Heart left ventricle (tissue), 16 donors: ENCODE results near the gene EGLN2. TPM values are rescaled to one million over a fixed set of nuclear protein-coding genes. Genes with fewer than 3 reads are reported as not detected.
A peak's percentile ranks its signal among the peaks of the same experiment; 100 is the strongest.
"Not testable (repeated sequence)": the region's sequence is repeated elsewhere in the genome, so short reads cannot be mapped to it uniquely, and the experiment has no call there.

ENCODE experiments used
- ATAC-seq, 4 donors: fragments of 200-7000 bp; cut with Tn5 transposase; one replicate each; pipeline ENCODE4 v1.9.1; 2020 to 2022; ENCODE audit warnings: moderate library complexity in 4 of 4, mild to moderate bottlenecking in 3 of 4, moderate number of reproducible peaks in 1 of 4
- DNase-seq, 5 donors: peaks; one replicate each; pipeline ENCODE4 v3.0.0-alpha.2; 2020
- H3K27ac ChIP-seq, 12 donors: fragments of 200-600 bp; sonication (generic) in 4 of 12; one replicate each; pipeline versions ENCODE4 v1.5.0 to v1.8.0; 2016 to 2022; ENCODE audit warnings: mild to moderate bottlenecking in 2 of 12
- H3K27me3 ChIP-seq, 9 donors: fragments of 200-600 bp; sonication (generic) in 2 of 9; one replicate each; pipeline versions ENCODE4 v1.5.1 to v1.8.0; 2016 to 2022; ENCODE audit warnings: mild to moderate bottlenecking in 3 of 9
- H3K36me3 ChIP-seq, 9 donors: fragments of 200-600 bp; sonication (generic) in 2 of 9; one replicate each; pipeline versions ENCODE4 v1.5.0 to v1.8.0; 2018 to 2022; ENCODE audit warnings: mild to moderate bottlenecking in 2 of 9
- H3K4me1 ChIP-seq, 12 donors: fragments of 200-600 bp; sonication (generic) in 4 of 12; one replicate each; pipeline versions ENCODE4 v1.5.0 to v1.8.0; 2016 to 2022; ENCODE audit warnings: mild to moderate bottlenecking in 3 of 12
- H3K4me3 ChIP-seq, 12 donors: fragments of 200-600 bp; sonication (generic) in 4 of 12; one replicate each; pipeline versions ENCODE4 v1.5.0 to v1.8.0; 2017 to 2022; ENCODE audit warnings: mild to moderate bottlenecking in 9 of 12, moderate library complexity in 4 of 12
- H3K9me3 ChIP-seq, 12 donors: fragments of 200-600 bp; sonication (generic) in 4 of 12; one replicate each; pipeline versions ENCODE4 v1.5.0 to v1.8.0; 2016 to 2022; ENCODE audit warnings: mild to moderate bottlenecking in 1 of 12
- POLR2A ChIP-seq, 2 donors: fragments of 450-650 bp; IDR thresholded peaks; one replicate each; pipeline ENCODE4 v1.6.1; 2017; ENCODE audit warnings: antibody characterized with exemption in 2 of 2, mild to moderate bottlenecking in 2 of 2, moderate library complexity in 2 of 2
- WGBS, 4 donors: extraction: QIAGEN DNeasy Blood & Tissue Kit in 2 of 4; methylation state at CpG; one replicate each; pipeline versions ENCODE4 v1.1.5 to v1.1.7; 2013 to 2018; 5-methylcytosine and 5-hydroxymethylcytosine counted together
- intact Hi-C, 10 donors: fragments of 100-400 bp; cut with DNase I; formaldehyde crosslinking; loops; one replicate each; pipeline versions ENCODE4 v1.11.1 to v1.14.2; 2022
- polyA plus RNA-seq, 2 donors: library from polyadenylated mRNA; stranded (reverse); fragments of 200-250 nt; gene quantifications; one replicate each; pipeline ENCODE4 v1.2.3, GENCODE V29; 2013
- total RNA-seq, 9 donors: library from RNA; depleted of rRNA in 2 of 9; stranded (reverse); fragments of >200 nt in 2 of 9; fragmentation: NEBNext Ultra II Directional in 3 of 9; extraction: Animal tissue kit (Norgen Biotek cat#: 25700) in 3 of 9; gene quantifications; one replicate each; pipeline versions ENCODE4 v1.1.0 to v1.2.4, GENCODE V29; 2016 to 2023
- TF ChIP-seq, protein P1 (sequence below), 12 donors: fragments of 200-600 bp; sonication (generic) in 4 of 12; IDR thresholded peaks; one replicate each; pipeline versions ENCODE4 v1.5.0 to v1.8.0; 2018 to 2022; ENCODE audit warnings: antibody characterized with exemption in 12 of 12, mild to moderate bottlenecking in 5 of 12
- donor health status: ischemic (EF 13 %, LVEDD 7.1; RV severe dilation, severe dysfunction).
- donor health status: healthy with polysubstance abuse.
- donor health status: DM: no; HTN: yes; CAD: no.
- donor health status: DM: no; HTN: no; CAD: no.
- donor health status: ischemic (EF 25% LVEDD 6.9; RV normal size, moderate dysfunction).
- donor health status: ischemic (EF 25% LVEDD 5.7; RV mildly dilated, moderate dysfunction).
- donor health status: healthy.
- donor health status: DM: yes; HTN: yes; CAD: no.
- donor health status: ischemic (EF 35%, LVEDD 5.7; RV mildly dilated, moderate dysfunction).
- donor health status: nonischemic (EF 11% LVEDD 7.7; RV severe dilation, severe dysfunction).
- donor health status: DM: yes; HTN: yes; CAD: no.
- donor health status: PGD.
- donor health status: ischemic (EF 29% LVEDD 5.4; RV normal size, mild dysfunction).
- donor health status: nonischemic (EF 23%, LVEDD 6.1; RV moderate dilation, normal function).

EGLN2 gene
- total and polyA plus RNA-seq, 11 donors, result 38.1 to 91.8 (median 50.5) TPM

DNA sequence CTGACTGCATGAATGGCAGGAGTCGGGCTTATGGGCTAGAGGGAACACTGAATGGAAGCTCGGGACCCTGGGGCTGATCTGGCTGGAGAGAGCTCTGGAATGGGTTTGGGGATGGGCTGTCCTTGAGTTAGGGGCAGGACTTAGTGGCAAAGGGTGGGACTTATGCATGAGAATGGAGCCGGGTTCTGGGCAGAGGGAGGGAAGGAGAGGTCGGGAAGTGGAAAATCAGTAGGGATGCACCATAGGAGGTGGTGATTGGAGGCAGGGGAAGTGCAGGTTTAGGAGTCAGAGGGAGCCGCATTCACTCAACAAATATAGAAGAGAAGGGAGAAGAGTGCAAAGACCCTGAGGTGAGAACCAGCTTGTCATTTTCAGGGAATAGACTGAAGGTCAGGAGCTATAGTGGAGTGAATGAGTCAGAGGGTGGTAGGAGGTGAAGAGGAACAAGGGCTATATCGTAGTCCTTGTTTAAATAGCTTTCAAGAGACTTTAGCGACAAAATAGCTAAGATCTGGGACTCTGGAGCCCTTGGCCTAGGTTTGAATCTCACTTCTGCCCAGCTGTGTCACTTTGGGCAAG is 20.2 kb upstream of the EGLN2 start:
- intact Hi-C loops, result loop anchor here in 3 of 10 donors (1.0 to 2.0 kb wide), 4 partner anchors 20 to 115 kb away; partner anchors contain the start of genes ACTMAP (in 2 of the 3) and SNRPA (in 1 of the 3)

DNA sequence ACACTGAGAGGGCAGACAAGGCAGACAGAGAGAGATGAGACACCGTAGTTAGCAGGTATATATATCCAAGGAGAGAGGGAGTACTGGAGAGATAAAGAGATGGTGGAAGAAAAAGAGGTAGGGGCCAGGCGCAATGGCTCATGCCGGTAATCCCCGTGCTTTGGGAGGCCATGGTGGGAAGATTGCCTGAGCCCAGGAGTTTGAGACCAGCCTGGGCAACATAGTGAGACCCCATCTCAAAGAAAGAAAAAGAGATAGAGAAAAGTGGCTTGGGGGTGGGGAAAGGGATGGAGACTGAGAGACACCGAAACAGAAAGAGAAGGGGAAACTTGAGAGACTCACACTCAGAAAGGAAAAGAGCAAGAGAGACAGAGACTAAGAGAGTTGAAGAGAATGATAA is 18.4 kb upstream of the EGLN2 start:
- intact Hi-C loops, result no loop called here
- ATAC-seq, result no peak
- WGBS, 4 donors, result 93 to 98% (median 96%) methylated on average over 5 of the region's 5 CpGs

More for the DNA sequence above, 20.2 kb upstream of the EGLN2 start:
- WGBS, 4 donors, result 9 to 15% (median 10%) methylated on average over 7 of the region's 7 CpGs
- Histone ChIP-seq H3K27ac (peak overlapping the region; percentile 85 to 100 (median 98)), H3K36me3 (peaks cover 0 to 17% (median 0%) of the 10 kb centered on the region in 9 donors), H3K4me1 (peaks cover 0 to 25% (median 13%) of the 10 kb centered on the region in 12 donors), H3K9me3 (no peaks in the 10 kb centered on the region), H3K27me3 (no peaks in the 10 kb centered on the region), H3K4me3 (peak overlapping the region; percentile 67 to 94 (median 74))
- ATAC-seq (no peak), DNase-seq (no peak)
- TF ChIP-seq POLR2A (IDR thresholded peaks at IDR 0.05), result no peak
- TF ChIP-seq, protein P1, sequence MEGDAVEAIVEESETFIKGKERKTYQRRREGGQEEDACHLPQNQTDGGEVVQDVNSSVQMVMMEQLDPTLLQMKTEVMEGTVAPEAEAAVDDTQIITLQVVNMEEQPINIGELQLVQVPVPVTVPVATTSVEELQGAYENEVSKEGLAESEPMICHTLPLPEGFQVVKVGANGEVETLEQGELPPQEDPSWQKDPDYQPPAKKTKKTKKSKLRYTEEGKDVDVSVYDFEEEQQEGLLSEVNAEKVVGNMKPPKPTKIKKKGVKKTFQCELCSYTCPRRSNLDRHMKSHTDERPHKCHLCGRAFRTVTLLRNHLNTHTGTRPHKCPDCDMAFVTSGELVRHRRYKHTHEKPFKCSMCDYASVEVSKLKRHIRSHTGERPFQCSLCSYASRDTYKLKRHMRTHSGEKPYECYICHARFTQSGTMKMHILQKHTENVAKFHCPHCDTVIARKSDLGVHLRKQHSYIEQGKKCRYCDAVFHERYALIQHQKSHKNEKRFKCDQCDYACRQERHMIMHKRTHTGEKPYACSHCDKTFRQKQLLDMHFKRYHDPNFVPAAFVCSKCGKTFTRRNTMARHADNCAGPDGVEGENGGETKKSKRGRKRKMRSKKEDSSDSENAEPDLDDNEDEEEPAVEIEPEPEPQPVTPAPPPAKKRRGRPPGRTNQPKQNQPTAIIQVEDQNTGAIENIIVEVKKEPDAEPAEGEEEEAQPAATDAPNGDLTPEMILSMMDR (IDR thresholded peaks at IDR 0.05), result no peak

DNA sequence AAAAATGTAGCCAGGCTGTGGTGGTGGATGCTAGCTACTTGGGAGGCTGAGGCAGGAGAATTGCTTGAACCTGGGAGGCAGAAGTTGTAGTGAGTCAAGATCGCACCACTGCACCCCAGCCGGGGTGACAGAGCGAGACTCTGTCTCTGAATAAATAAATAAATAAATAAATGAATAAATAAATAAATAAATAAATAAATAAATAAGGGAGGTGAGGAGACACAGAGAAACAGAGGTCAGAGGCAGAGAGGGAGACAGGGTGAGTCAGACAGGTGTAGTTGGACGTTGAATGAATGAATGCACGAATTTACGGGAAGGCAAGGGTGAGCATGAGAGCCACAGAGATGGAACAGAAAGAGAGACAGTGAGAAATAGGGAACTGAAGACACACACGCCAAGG is 17.9 kb upstream of the EGLN2 start:
- no peak for ATAC-seq
- TF ChIP-seq POLR2A (IDR thresholded peaks at IDR 0.05), result no peak
- TF ChIP-seq, protein P1 (IDR thresholded peaks at IDR 0.05), result no peak
- WGBS, 4 donors, result 95 to 97% (median 97%) methylated on average over 7 of the region's 7 CpGs
- no peak overlapping the region for H3K27ac ChIP-seq
- intact Hi-C loops, result no loop called here
- H3K9me3 ChIP-seq, result no peaks in the 10 kb centered on the region
- H3K36me3 ChIP-seq, result peaks cover 0 to 29% (median 4%) of the 10 kb centered on the region in 9 donors
- no peaks in the 10 kb centered on the region for H3K27me3 ChIP-seq
- H3K4me1 ChIP-seq, result peaks cover 0 to 24% (median 13%) of the 10 kb centered on the region in 12 donors
- H3K4me3 ChIP-seq, result no peak overlapping the region
- no peak for DNase-seq

More for the DNA sequence above, 18.4 kb upstream of the EGLN2 start:
- DNase-seq, result no peak
- Histone ChIP-seq H3K4me3 (no peak overlapping the region), H3K27ac (no peak overlapping the region), H3K9me3 (no peaks in the 10 kb centered on the region), H3K36me3 (peaks cover 0 to 29% (median 4%) of the 10 kb centered on the region in 9 donors), H3K4me1 (peaks cover 0 to 25% (median 13%) of the 10 kb centered on the region in 12 donors), H3K27me3 (no peaks in the 10 kb centered on the region)
- TF ChIP-seq, protein P1 (IDR thresholded peaks at IDR 0.05), result no peak
- TF ChIP-seq POLR2A (IDR thresholded peaks at IDR 0.05), result no peak

DNA sequence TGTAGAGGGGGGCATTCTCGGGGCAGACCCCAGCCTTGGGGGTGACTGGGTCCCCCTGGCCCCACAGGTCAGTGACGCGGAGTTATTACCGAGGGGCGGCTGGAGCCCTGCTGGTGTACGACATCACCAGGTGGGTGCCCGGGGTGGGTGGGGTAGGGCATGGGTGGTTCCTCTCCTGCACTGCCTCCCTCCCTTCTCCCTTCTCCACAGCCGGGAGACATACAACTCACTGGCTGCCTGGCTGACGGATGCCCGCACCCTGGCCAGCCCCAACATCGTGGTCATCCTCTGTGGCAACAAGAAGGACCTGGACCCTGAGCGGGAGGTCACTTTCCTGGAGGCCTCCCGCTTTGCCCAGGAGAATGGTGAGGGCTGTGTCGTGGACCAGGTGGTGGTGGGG is 15.3 kb upstream of the EGLN2 start:
- Histone ChIP-seq H3K9me3 (no peaks in the 10 kb centered on the region), H3K4me1 (peaks cover 0 to 10% (median 6%) of the 10 kb centered on the region in 12 donors), H3K4me3 (no peak overlapping the region), H3K27ac (no peak overlapping the region), H3K36me3 (peaks cover 0 to 48% (median 12%) of the 10 kb centered on the region in 9 donors), H3K27me3 (no peaks in the 10 kb centered on the region)
- TF ChIP-seq, protein P1 (IDR thresholded peaks at IDR 0.05), result no peak
- TF ChIP-seq POLR2A (IDR thresholded peaks at IDR 0.05), result no peak
- no peak for DNase-seq
- no peak for ATAC-seq
- 90 to 96% (median 92%) methylated on average over 11 to 14 of the region's 14 CpGs for WGBS, 4 donors
- intact Hi-C loops, result no loop called here

DNA sequence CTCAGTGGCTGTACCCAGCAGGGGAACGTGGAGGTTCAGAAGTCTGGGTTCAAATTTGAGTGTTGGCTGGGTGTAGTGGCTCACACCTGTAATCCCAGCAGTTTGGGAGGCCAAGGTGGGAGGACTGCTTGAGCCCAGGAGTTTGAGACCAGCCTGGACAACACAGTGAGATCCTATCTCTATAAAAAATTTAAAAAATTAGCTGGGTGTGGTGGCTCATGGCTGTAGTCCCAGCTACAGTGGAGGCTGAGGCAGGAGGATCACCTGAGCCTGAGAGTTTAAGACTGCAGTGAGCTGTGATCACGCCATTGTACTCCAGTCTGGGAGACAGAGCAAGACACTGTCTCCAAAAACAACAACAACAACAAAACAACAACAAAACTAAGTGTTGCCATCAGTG is 14.8 kb upstream of the EGLN2 start:
- peaks cover 0 to 52% (median 12%) of the 10 kb centered on the region in 9 donors for H3K36me3 ChIP-seq
- H3K4me1 ChIP-seq, H3K9me3 ChIP-seq, intact Hi-C loops, ATAC-seq, DNase-seq, H3K4me3 ChIP-seq, H3K27ac ChIP-seq, H3K27me3 ChIP-seq: not testable (repeated sequence)
- WGBS, 4 donors, result 94 to 100% (median 97%) methylated on average over 1 to 2 of the region's 2 CpGs
